GM12878 (cell line): ENCODE measurements around the gene DIAPH3. TPM values are rescaled to one million over a fixed set of nuclear protein-coding genes. Genes with fewer than 3 reads are reported as not detected.

Experiments
- ATAC-seq: fragments of 200-7000 bp; cut with Tn5 transposase; 3 replicates; pipeline ENCODE4 v1.9.1; 2020; ENCODE audit warnings: mild to moderate bottlenecking, moderate library complexity
- BruUV-seq: library from RNA; stranded (reverse); fragments of 400-500 nt; replicated peaks from 2 replicates; lab custom pipeline; 2021; lab: Mats Ljungman, UMichigan
- CTCF ChIA-PET: fragments of 300-600 bp; sonication (Branson Sonifier 250); formaldehyde crosslinking; extraction: SDS; loops from one replicate; lab custom pipeline; 2021; ENCODE audit warnings: inconsistent platforms; lab: Yijun Ruan, JAX
- POLR2A ChIA-PET: fragments of 350-600 bp; formaldehyde crosslinking; extraction: SDS; loops from one replicate; lab custom pipeline; 2021; ENCODE audit warnings: inconsistent platforms; lab: Charles Lee
- RAD21 ChIA-PET: fragments of 300-600 bp; sonication (Branson Sonifier 250); formaldehyde crosslinking; loops from one replicate; lab custom pipeline; 2023; ENCODE audit warnings: antibody characterized with exemption; ENCODE audit not compliant: unreplicated experiment; lab: Charles Lee
- SMC1A ChIA-PET: fragments of 300-600 bp; sonication (Branson Sonifier 250); formaldehyde crosslinking; loops from one replicate; lab custom pipeline; 2023; ENCODE audit not compliant: unreplicated experiment, uncharacterized antibody; lab: Charles Lee
- DNase-seq: peaks from one replicate; pipeline ENCODE4 v3.0.0-alpha.2; 2011; ENCODE audit warnings: low read depth, low spot score
- FAIRE-seq: peaks from 3 replicates; lab custom pipeline; 2011; peaks lifted over from hg19 to GRCh38; lab: Jason Lieb, UNC
- H2AFZ ChIP-seq: 2 replicates; pipeline ENCODE4 v1.6.0; 2011; ENCODE audit warnings: low read depth, low read length, control low read depth; ENCODE audit not compliant: control insufficient read depth
- H3K27ac ChIP-seq: 2 replicates; pipeline ENCODE4 v1.5.1; 2011; ENCODE audit warnings: control low read depth; ENCODE audit not compliant: control insufficient read depth, insufficient read depth
- H3K27me3 ChIP-seq, 2 experiments: replicated peaks in 1 of 2; 2 replicates each; pipeline versions ENCODE4 v1.6.0 to v1.6.1; 2011; ENCODE audit warnings: low read length in 1 of 2; ENCODE audit not compliant: control insufficient read depth in 2 of 2, insufficient read depth in 2 of 2
- H3K36me3 ChIP-seq, 2 experiments: 2 replicates each; pipeline ENCODE4 v1.5.1; 2011; ENCODE audit warnings: low read length in 1 of 2; ENCODE audit not compliant: control insufficient read depth in 2 of 2, insufficient read depth in 2 of 2
- H3K4me1 ChIP-seq: 2 replicates; pipeline ENCODE4 v1.6.1; 2011; ENCODE audit warnings: mild to moderate bottlenecking, low read length, moderate library complexity, mixed read lengths; ENCODE audit not compliant: control insufficient read depth, insufficient read depth
- H3K4me2 ChIP-seq: 2 replicates; pipeline ENCODE4 v1.6.0; 2011; ENCODE audit warnings: control low read depth; ENCODE audit not compliant: control insufficient read depth, insufficient read depth
- H3K4me3 ChIP-seq: fragments of 200-600 bp; sonication (generic); 2 replicates; pipeline ENCODE4 v1.5.1; 2016
- H3K79me2 ChIP-seq: 2 replicates; pipeline ENCODE4 v1.6.0; 2011; ENCODE audit warnings: low read length; ENCODE audit not compliant: control insufficient read depth, insufficient read depth
- H3K9ac ChIP-seq: 2 replicates; pipeline ENCODE4 v1.8.0; 2011; ENCODE audit warnings: low read length, control low read depth, mixed read lengths; ENCODE audit not compliant: control insufficient read depth, insufficient read depth
- H3K9me3 ChIP-seq: replicated peaks from 3 replicates; pipeline ENCODE4 v1.5.1; 2011; ENCODE audit warnings: mild to moderate bottlenecking, low read length; ENCODE audit not compliant: control insufficient read depth, insufficient read depth
- H4K20me1 ChIP-seq: 2 replicates; pipeline ENCODE4 v1.6.0; 2011; ENCODE audit not compliant: control insufficient read depth, insufficient read depth
- CUX1 ChIP-seq: IDR thresholded peaks from 2 replicates; pipeline ENCODE4 v1.6.1; 2012; ENCODE audit warnings: improper control_type of control experiment, low read depth, low read length; ENCODE audit not compliant: insufficient replicate concordance
- E4F1 ChIP-seq: fragments of 450-650 bp; IDR thresholded peaks from 2 replicates; pipeline ENCODE4 v1.6.1; 2018; ENCODE audit warnings: borderline replicate concordance, mild to moderate bottlenecking; ENCODE audit not compliant: partially characterized antibody
- EP300 ChIP-seq, 2 experiments: fragments of 150-350 bp in 1 of 2; IDR thresholded peaks; 2 replicates each; pipeline ENCODE4 v1.6.1; 2011 to 2012; ENCODE audit warnings: low read depth in 2 of 2, low read length in 2 of 2, borderline replicate concordance in 1 of 2, improper control_type of control experiment in 1 of 2, inconsistent platforms in 1 of 2; ENCODE audit not compliant: control insufficient read depth in 1 of 2
- HSF1 ChIP-seq: fragments of 150-350 bp; IDR thresholded peaks from 2 replicates; pipeline ENCODE4 v1.6.1; 2014; ENCODE audit warnings: mild to moderate bottlenecking, low read depth, low read length
- MEF2A ChIP-seq: IDR thresholded peaks from 2 replicates; pipeline ENCODE4 v1.6.1; 2011; ENCODE audit warnings: low read depth, mild to moderate bottlenecking, low read length, moderate library complexity; ENCODE audit not compliant: insufficient read depth
- NR2C1 ChIP-seq: fragments of 450-650 bp; IDR thresholded peaks from 2 replicates; pipeline ENCODE4 v1.6.1; 2017; ENCODE audit warnings: antibody characterized with exemption, mild to moderate bottlenecking, moderate library complexity
- PAX8 ChIP-seq: fragments of 450-650 bp; IDR thresholded peaks from 2 replicates; pipeline ENCODE4 v1.6.1; 2017; ENCODE audit warnings: mild to moderate bottlenecking, moderate library complexity
- RFX5 ChIP-seq: IDR thresholded peaks from 2 replicates; pipeline ENCODE4 v1.6.1; 2011; ENCODE audit warnings: low read depth, low read length, improper control_type of control experiment
- RUNX3 ChIP-seq: IDR thresholded peaks from 2 replicates; pipeline ENCODE4 v1.6.1; 2012; ENCODE audit warnings: low read length, inconsistent platforms
- SP1 ChIP-seq: IDR thresholded peaks from one replicate; pipeline ENCODE4 v1.6.1; 2011; ENCODE audit warnings: low read depth, low read length
- ZNF622 ChIP-seq: fragments of 450-650 bp; IDR thresholded peaks from 2 replicates; pipeline ENCODE4 v1.6.1; 2017; ENCODE audit warnings: mild to moderate bottlenecking, inconsistent platforms
- WGBS: methylation state at CpG from one replicate; pipeline ENCODE4 v1.1.6; 2016; ENCODE audit warnings: low lambda C conversion rate; ENCODE audit not compliant: insufficient replicate concordance, insufficient coverage; ENCODE audit errors: missing lambda C conversion rate; 5-methylcytosine and 5-hydroxymethylcytosine counted together
- in situ Hi-C: fragments of 300-500 bp; cut with MboI; formaldehyde crosslinking; loops from 9 replicates; pipeline ENCODE4 v1.14.3; 2018; ENCODE audit warnings: mixed read lengths
- intact Hi-C: fragments of 100-400 bp; cut with micrococcal nuclease; formaldehyde crosslinking; loops from one replicate; pipeline ENCODE4 v1.14.2; 2022; ENCODE audit not compliant: unreplicated experiment
- polyA plus RNA-seq, 11 experiments: library from polyadenylated mRNA; depleted of rRNA in 4 of 11; unstranded in 6 of 11; stranded (reverse) in 5 of 11; fragments of >200 nt; fragmentation: Nextera tagmentation in 4 of 11; fragmentation: Illumina TruSeq in 1 of 11; extraction: Ambion mirVana in 4 of 11; extraction: Trizol in 1 of 11; gene quantifications; 1 replicate in 1 of 11; 2 replicates in 10 of 11; pipeline versions ENCODE4 v1.2.1 to v1.2.3, GENCODE V29; 2011 to 2016; ENCODE audit warnings: inconsistent platforms in 2 of 11, missing spikeins in 2 of 11, low read depth in 1 of 11
- total RNA-seq, 4 experiments: library from RNA; depleted of rRNA in 3 of 4; stranded (reverse); fragments of >200 nt in 3 of 4; fragmentation: Illumina TruSeq in 1 of 4; extraction: Trizol in 1 of 4; gene quantifications; 2 replicates each; pipeline versions ENCODE4 v1.2.1 to v1.2.3, GENCODE V29; 2013 to 2021
- TF ChIP-seq, protein P1 (sequence below): fragments of 450-650 bp; IDR thresholded peaks from 2 replicates; pipeline ENCODE4 v1.6.1; 2017; ENCODE audit warnings: borderline replicate concordance

Gene DIAPH3
- total and polyA plus RNA-seq, 10 of the 15 experiments (the other 5 are each of a cell fraction or from before 2014, with no cell fraction given): 10.1 to 25.2 (median 15.4) TPM

- SMC1A ChIA-PET: interaction anchor here (0.6 to 4.5 kb wide), 25 partner anchors 10 to 1529 kb away, joined by 3 to 62 read pairs (median 5); no protein-coding TSS in a partner anchor
- H3K4me1 ChIP-seq: no peaks in the 10 kb centered on the region
- no peaks in the 10 kb centered on the region for H4K20me1 ChIP-seq
- H3K79me2 ChIP-seq: no peaks in the 10 kb centered on the region
- H3K4me3 ChIP-seq: no peak overlapping the region
- in situ Hi-C loops: no loop called here
- FAIRE-seq (no peak), DNase-seq (no peak), ATAC-seq (no peak)
- CTCF ChIA-PET: interaction anchor here (0.6 to 8.1 kb wide), 25 partner anchors 8 to 747 kb away, joined by 3 to 124 read pairs (median 6); no protein-coding TSS in a partner anchor
- no peaks in the 10 kb centered on the region for H3K36me3 ChIP-seq
- H3K27me3 ChIP-seq: no peaks in the 10 kb centered on the region
- no peak overlapping the region for H2AFZ ChIP-seq
- POLR2A ChIA-PET: no interaction called here
- WGBS: 97% methylated on average over 1 of the region's 1 CpG
- RAD21 ChIA-PET: interaction anchor here (0.7 to 5.9 kb wide), 11 partner anchors 52 to 758 kb away, joined by 3 to 55 read pairs (median 4); no protein-coding TSS in a partner anchor
- no peaks in the 10 kb centered on the region for H3K9me3 ChIP-seq
- no peak overlapping the region for H3K9ac ChIP-seq
- no TSS peak for BruUV-seq
- H3K4me2 ChIP-seq: no peak overlapping the region
- no peak overlapping the region for H3K27ac ChIP-seq
- intact Hi-C loops: loop anchor here (1.0 to 5.0 kb wide), 3 partner anchors 89 to 750 kb away; no protein-coding TSS in a partner anchor
- TF ChIP-seq PAX8 (no peak), EP300 (IDR thresholded peaks at IDR 0.05; ENCODE audit: borderline replicate concordance in 1 of 2, control insufficient read depth in 1 of 2, low read depth in 2 of 2, low read length in 2 of 2) (no peak), RUNX3 (no peak), SP1 (no peak), E4F1 (no peak), NR2C1 (no peak), HSF1 (no peak), MEF2A (no peak), CUX1 (no peak), ZNF622 (no peak), RFX5 (no peak)
- TF ChIP-seq, protein P1, sequence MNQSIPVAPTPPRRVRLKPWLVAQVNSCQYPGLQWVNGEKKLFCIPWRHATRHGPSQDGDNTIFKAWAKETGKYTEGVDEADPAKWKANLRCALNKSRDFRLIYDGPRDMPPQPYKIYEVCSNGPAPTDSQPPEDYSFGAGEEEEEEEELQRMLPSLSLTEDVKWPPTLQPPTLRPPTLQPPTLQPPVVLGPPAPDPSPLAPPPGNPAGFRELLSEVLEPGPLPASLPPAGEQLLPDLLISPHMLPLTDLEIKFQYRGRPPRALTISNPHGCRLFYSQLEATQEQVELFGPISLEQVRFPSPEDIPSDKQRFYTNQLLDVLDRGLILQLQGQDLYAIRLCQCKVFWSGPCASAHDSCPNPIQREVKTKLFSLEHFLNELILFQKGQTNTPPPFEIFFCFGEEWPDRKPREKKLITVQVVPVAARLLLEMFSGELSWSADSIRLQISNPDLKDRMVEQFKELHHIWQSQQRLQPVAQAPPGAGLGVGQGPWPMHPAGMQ: no peak
Measured at GRCh38 chr13:59681636-59682311, 482.0 kb downstream of the DIAPH3 start.
